IMR-90 (cell line): ENCODE results near the gene PLAC9. TPM values are rescaled to one million over a fixed set of nuclear protein-coding genes. Genes with fewer than 3 reads are reported as not detected.

Source experiments
- ATAC-seq: fragments of 200-7000 bp; cut with Tn5 transposase; 2 replicates; pipeline ENCODE4 v1.9.1; 2020; ENCODE audit warnings: low read depth, mild to moderate bottlenecking, moderate library complexity
- BruUV-seq: library from RNA; stranded (reverse); fragments of 400-500 nt; replicated peaks from 2 replicates; lab custom pipeline; 2021; lab: Mats Ljungman, UMichigan
- CTCF ChIA-PET: fragments of 300-600 bp; formaldehyde crosslinking; extraction: SDS; loops from one replicate; lab custom pipeline; 2021; ENCODE audit warnings: antibody characterized with exemption; lab: Yijun Ruan, JAX
- POLR2A ChIA-PET: fragments of 300-600 bp; sonication (Branson Sonifier 250); formaldehyde crosslinking; loops from one replicate; lab custom pipeline; 2022; ENCODE audit warnings: antibody characterized with exemption; ENCODE audit not compliant: unreplicated experiment; lab: Charles Lee
- DNase-seq: peaks from one replicate; pipeline ENCODE4 v3.0.0; 2013
- H2AFZ ChIP-seq: replicated peaks from 2 replicates; pipeline ENCODE3; 2013; ENCODE audit warnings: low read length, mild to moderate bottlenecking; ENCODE audit not compliant: poor library complexity
- H2AK5ac ChIP-seq: 2 replicates; pipeline ENCODE4 v1.6.1; 2013; ENCODE audit warnings: low read depth, low read length, inconsistent platforms
- H2AK9ac ChIP-seq: replicated peaks from 2 replicates; pipeline ENCODE3; 2013; ENCODE audit warnings: mild to moderate bottlenecking, low read depth, low read length, moderate library complexity; ENCODE audit not compliant: poor library complexity
- H2BK120ac ChIP-seq: 2 replicates; pipeline ENCODE4 v1.6.1; 2013; ENCODE audit warnings: low read depth, low read length, inconsistent platforms
- H2BK15ac ChIP-seq: 3 replicates; pipeline ENCODE4 v1.6.1; 2013; ENCODE audit warnings: low read depth, low read length, inconsistent platforms
- H2BK20ac ChIP-seq: 2 replicates; pipeline ENCODE4 v1.6.1; 2013; ENCODE audit warnings: low read depth, mild to moderate bottlenecking, inconsistent platforms, low read length, moderate library complexity
- H2BK5ac ChIP-seq: 2 replicates; pipeline ENCODE4 v1.6.1; 2013; ENCODE audit warnings: mild to moderate bottlenecking, low read depth, low read length, inconsistent platforms; ENCODE audit not compliant: poor library complexity, severe bottlenecking
- H3K14ac ChIP-seq: replicated peaks from 2 replicates; pipeline ENCODE4 v1.6.1; 2013; ENCODE audit warnings: low read depth, low read length, inconsistent platforms
- H3K18ac ChIP-seq: 2 replicates; pipeline ENCODE4 v1.6.1; 2013; ENCODE audit warnings: low read depth, low read length, control low read depth
- H3K23ac ChIP-seq: 2 replicates; pipeline ENCODE4 v1.6.1; 2013; ENCODE audit warnings: low read depth, low read length, inconsistent platforms
- H3K27ac ChIP-seq: 2 replicates; pipeline ENCODE4 v1.5.1; 2013; ENCODE audit warnings: mild to moderate bottlenecking, control low read depth, low read length; ENCODE audit not compliant: insufficient read depth
- H3K27me3 ChIP-seq: 2 replicates; pipeline ENCODE4 v1.6.1; 2013; ENCODE audit warnings: low read length; ENCODE audit not compliant: control insufficient read depth, insufficient read depth
- H3K36me3 ChIP-seq: 2 replicates; pipeline ENCODE4 v1.6.1; 2013; ENCODE audit warnings: low read length, mixed read lengths; ENCODE audit not compliant: control insufficient read depth, insufficient read depth
- H3K4ac ChIP-seq: 2 replicates; pipeline ENCODE4 v1.6.1; 2013; ENCODE audit warnings: low read depth, low read length, inconsistent platforms
- H3K4me1 ChIP-seq: 2 replicates; pipeline ENCODE4 v1.6.1; 2013; ENCODE audit warnings: low read length, mixed read lengths; ENCODE audit not compliant: control insufficient read depth, insufficient read depth
- H3K4me2 ChIP-seq: 2 replicates; pipeline ENCODE4 v1.6.1; 2013; ENCODE audit warnings: low read depth, mild to moderate bottlenecking, control low read depth, low read length, moderate library complexity
- H3K4me3 ChIP-seq: 2 replicates; pipeline ENCODE4 v1.5.1; 2013; ENCODE audit warnings: low read depth, mild to moderate bottlenecking, control low read depth, low read length, moderate library complexity; ENCODE audit not compliant: insufficient read depth
- H3K56ac ChIP-seq: 2 replicates; pipeline ENCODE4 v1.6.1; 2013; ENCODE audit warnings: low read length, inconsistent platforms; ENCODE audit not compliant: insufficient read depth; ENCODE audit errors: extremely low read depth
- H3K79me1 ChIP-seq, 2 experiments: 2 replicates each; pipeline ENCODE4 v1.6.1; 2013; ENCODE audit warnings: low read length in 2 of 2, inconsistent platforms in 1 of 2, low read depth in 1 of 2
- H3K9ac ChIP-seq: 2 replicates; pipeline ENCODE4 v1.6.1; 2013; ENCODE audit warnings: low read depth, low read length, control low read depth
- H3K9me1 ChIP-seq: 2 replicates; pipeline ENCODE4 v1.6.1; 2013; ENCODE audit warnings: low read length, inconsistent platforms; ENCODE audit not compliant: insufficient read depth
- H3K9me3 ChIP-seq: 2 replicates; pipeline ENCODE4 v1.6.1; 2013; ENCODE audit warnings: low read length; ENCODE audit not compliant: control insufficient read depth, insufficient read depth
- H4K20me1 ChIP-seq: 2 replicates; pipeline ENCODE4 v1.6.1; 2013; ENCODE audit warnings: low read length, inconsistent platforms; ENCODE audit not compliant: insufficient read depth
- H4K5ac ChIP-seq: 2 replicates; pipeline ENCODE4 v1.6.1; 2013; ENCODE audit warnings: mild to moderate bottlenecking, low read depth, low read length, control low read depth
- H4K8ac ChIP-seq, 2 experiments: 2 replicates each; pipeline ENCODE4 v1.6.1; 2013; ENCODE audit warnings: low read depth in 2 of 2, low read length in 2 of 2, control low read depth in 1 of 2, inconsistent platforms in 1 of 2
- H4K91ac ChIP-seq: 2 replicates; pipeline ENCODE4 v1.6.1; 2013; ENCODE audit warnings: low read depth, low read length, inconsistent platforms; ENCODE audit not compliant: insufficient read depth
- BHLHE40 ChIP-seq: fragments of 150-350 bp; IDR thresholded peaks from 2 replicates; pipeline ENCODE4 v1.6.1; 2016; ENCODE audit warnings: mild to moderate bottlenecking, low read depth, low read length
- CEBPB ChIP-seq: IDR thresholded peaks from 2 replicates; pipeline ENCODE4 v1.6.1; 2012; ENCODE audit warnings: low read depth, low read length, improper control_type of control experiment
- CHD1 ChIP-seq: IDR thresholded peaks from 2 replicates; pipeline ENCODE4 v1.6.1; 2012; ENCODE audit warnings: low read depth, low read length, improper control_type of control experiment
- FOS ChIP-seq: fragments of 150-350 bp; IDR thresholded peaks from 2 replicates; pipeline ENCODE4 v1.6.1; 2016; ENCODE audit warnings: low read depth, low read length
- MAFK ChIP-seq: IDR thresholded peaks from 2 replicates; pipeline ENCODE4 v1.6.1; 2012; ENCODE audit warnings: low read depth, low read length, improper control_type of control experiment
- MAZ ChIP-seq: IDR thresholded peaks from 2 replicates; pipeline ENCODE4 v1.6.1; 2012; ENCODE audit warnings: low read depth, mild to moderate bottlenecking, low read length, improper control_type of control experiment, moderate library complexity, borderline replicate concordance
- MXI1 ChIP-seq: IDR thresholded peaks from 2 replicates; pipeline ENCODE4 v1.6.1; 2012; ENCODE audit warnings: low read depth, mild to moderate bottlenecking, low read length, moderate library complexity, borderline replicate concordance
- POLR2A ChIP-seq: IDR thresholded peaks from 2 replicates; pipeline ENCODE4 v1.6.1; 2012; ENCODE audit warnings: mild to moderate bottlenecking, low read depth, low read length
- RAD21 ChIP-seq: IDR thresholded peaks from 2 replicates; pipeline ENCODE4 v1.6.1; 2012; ENCODE audit warnings: low read length, improper control_type of control experiment
- RCOR1 ChIP-seq: IDR thresholded peaks from 2 replicates; pipeline ENCODE4 v1.6.1; 2012; ENCODE audit warnings: mild to moderate bottlenecking, low read length, improper control_type of control experiment; ENCODE audit not compliant: insufficient replicate concordance
- RFX5 ChIP-seq: IDR thresholded peaks from 2 replicates; pipeline ENCODE4 v1.8.0; 2012; ENCODE audit warnings: low read depth, mild to moderate bottlenecking, low read length, moderate library complexity
- WGBS, 2 experiments: methylation state at CpG; one replicate each; pipeline versions ENCODE4 v1.1.5 to v1.1.7; 2013; ENCODE audit warnings: missing lambda C conversion rate in 2 of 2; ENCODE audit not compliant: insufficient read length in 1 of 2; ENCODE audit errors: extremely low coverage in 2 of 2; 5-methylcytosine and 5-hydroxymethylcytosine counted together
- dilution Hi-C: fragments of 300-500 bp; cut with HindIII; formaldehyde crosslinking; loops from one replicate; pipeline ENCODE4 v1.14.3; 2018; ENCODE audit warnings: low sequenced_read_pairs; ENCODE audit not compliant: unreplicated experiment
- in situ Hi-C: fragments of 300-500 bp; cut with MboI; formaldehyde crosslinking; loops from 3 replicates; pipeline ENCODE4 v1.14.3; 2019; ENCODE audit warnings: low sequenced_read_pairs, inconsistent platforms, mixed read lengths
- intact Hi-C: fragments of 100-400 bp; cut with micrococcal nuclease; formaldehyde crosslinking; loops from 2 replicates; pipeline ENCODE4 v1.10.0; 2022
- polyA plus RNA-seq, 3 experiments: library from polyadenylated mRNA; depleted of rRNA; stranded (reverse); fragments of >200 nt; gene quantifications; 2 replicates each; pipeline ENCODE4 v1.2.3, GENCODE V29; 2012; ENCODE audit warnings: low replicate concordance in 1 of 3
- total RNA-seq: library from RNA; depleted of rRNA; stranded (reverse); fragments of >200 nt; gene quantifications from 2 replicates; pipeline ENCODE4 v1.2.3, GENCODE V29; 2012
- TF ChIP-seq, protein P1 (sequence below): fragments of 150-350 bp; IDR thresholded peaks from 2 replicates; pipeline ENCODE4 v1.6.1; 2017; ENCODE audit warnings: mild to moderate bottlenecking, antibody characterized with exemption, low read length, low read depth

The PLAC9 gene
- total and polyA plus RNA-seq, 2 of the 4 experiments (the other 2 are of a cell fraction), result 1.6 to 12.2 TPM

DNA sequence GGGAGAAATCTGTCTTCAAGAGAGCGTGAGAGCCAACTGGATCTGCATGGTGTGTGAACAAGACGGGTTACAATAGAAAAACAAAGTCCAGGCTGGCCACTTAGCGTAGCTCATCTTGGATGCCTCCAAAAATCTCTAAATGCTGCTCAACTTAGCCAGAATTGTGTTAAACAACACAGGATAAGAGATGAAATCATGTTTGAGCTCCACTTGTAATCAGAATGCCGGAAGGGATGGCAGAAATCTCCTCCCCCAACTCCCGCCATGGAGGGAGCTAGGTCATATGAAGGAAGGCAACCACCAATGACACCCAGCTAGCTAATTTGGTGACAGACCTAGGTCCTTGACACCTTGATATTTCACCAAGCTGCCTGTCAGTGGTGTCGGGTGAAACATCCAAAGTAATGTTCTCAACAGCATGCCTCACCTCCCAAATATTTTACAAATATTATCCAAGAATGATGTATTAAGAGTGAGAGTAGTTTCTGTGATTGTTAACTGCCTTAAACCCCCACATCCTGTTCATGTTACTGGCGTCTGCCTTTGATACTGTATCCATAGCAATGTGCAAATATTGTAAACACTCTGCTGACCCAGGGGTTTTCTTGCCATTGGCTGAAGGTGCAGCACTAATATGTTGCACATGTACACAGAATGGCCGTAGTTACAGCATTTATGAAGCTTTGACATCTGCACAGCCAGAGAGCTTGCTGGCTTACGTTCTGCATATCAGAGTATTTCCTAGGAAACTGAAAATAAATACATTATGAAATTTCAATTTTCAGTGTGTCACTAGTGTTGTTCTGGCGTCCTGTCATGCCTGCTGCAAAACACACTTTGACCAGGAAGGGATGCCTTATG lies 28.2 kb upstream of the PLAC9 start:
- intact Hi-C loops, result no loop called here
- Histone ChIP-seq H3K4me2 (peak overlapping the region; percentile 50), H3K4me1 (no peaks in the 10 kb centered on the region; the same call in 1 of the 2 replicates), H2BK15ac (no peak overlapping the region), H2BK120ac (no peak overlapping the region), H2BK20ac (no peak overlapping the region), H3K4ac (no peak overlapping the region), H2BK5ac (no peak overlapping the region), H3K36me3 (no peaks in the 10 kb centered on the region), H3K79me1 (no peaks in the 10 kb centered on the region), H3K14ac (no peak overlapping the region), H3K23ac (no peak overlapping the region), H2AFZ (peak overlapping the region; percentile 14), H3K27me3 (no peaks in the 10 kb centered on the region; the same call in 1 of the 2 replicates), H4K5ac (no peak overlapping the region), H3K9me3 (peaks cover 12% of the 10 kb centered on the region), H2AK9ac (no peak overlapping the region), H2AK5ac (no peak overlapping the region), H3K56ac (no peak overlapping the region), H3K27ac (peak overlapping the region; percentile 42; the same call in 1 of the 2 replicates), H3K9ac (no peak overlapping the region), H4K20me1 (no peaks in the 10 kb centered on the region), H4K8ac (no peak overlapping the region), H3K9me1 (no peaks in the 10 kb centered on the region), H3K18ac (no peak overlapping the region), H3K4me3 (no peak overlapping the region), H4K91ac (no peak overlapping the region)
- ChIA-PET POLR2A (no interaction called here), CTCF (interaction anchor here (0.6 to 0.9 kb wide), 2 partner anchors 13 to 155 kb away, joined by 3 read pairs; no protein-coding TSS in a partner anchor)
- no TSS peak for BruUV-seq
- TF ChIP-seq RFX5, result no peak
- no peak for TF ChIP-seq MAZ
- TF ChIP-seq POLR2A, result no peak
- TF ChIP-seq RAD21, result no peak
- peak; percentile 55 for TF ChIP-seq MAFK
- TF ChIP-seq MXI1, result no peak
- TF ChIP-seq, protein P1, sequence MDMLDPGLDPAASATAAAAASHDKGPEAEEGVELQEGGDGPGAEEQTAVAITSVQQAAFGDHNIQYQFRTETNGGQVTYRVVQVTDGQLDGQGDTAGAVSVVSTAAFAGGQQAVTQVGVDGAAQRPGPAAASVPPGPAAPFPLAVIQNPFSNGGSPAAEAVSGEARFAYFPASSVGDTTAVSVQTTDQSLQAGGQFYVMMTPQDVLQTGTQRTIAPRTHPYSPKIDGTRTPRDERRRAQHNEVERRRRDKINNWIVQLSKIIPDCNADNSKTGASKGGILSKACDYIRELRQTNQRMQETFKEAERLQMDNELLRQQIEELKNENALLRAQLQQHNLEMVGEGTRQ, result no peak
- no peak for TF ChIP-seq FOS
- no peak for TF ChIP-seq RCOR1
- TF ChIP-seq CHD1, result no peak
- no peak for TF ChIP-seq BHLHE40
- peak; percentile 22; the same call in 1 of the 2 replicates for TF ChIP-seq CEBPB
- 10% methylated on average over 2 of the region's 10 CpGs; no CpG with 5 or more reads in 1 of the 2 experiments for WGBS, 2 experiments
- ATAC-seq (peak; percentile 96), DNase-seq (peak; percentile 90)
- in situ Hi-C loops, result no loop called here
- dilution Hi-C loops, result no loop called here
